Esophagus squamous epithelium (tissue), 5 donors: ENCODE data around the gene CMTR1. TPM values are rescaled to one million over a fixed set of nuclear protein-coding genes. Genes with fewer than 3 reads are reported as not detected.

Source experiments
- DNase-seq: peaks from one replicate; lab custom pipeline; 2025; lab: John Stamatoyannopoulos, UW
- H3K27ac ChIP-seq, 4 donors: fragments of 200-600 bp; sonication (generic); one replicate each; pipeline ENCODE4 v1.5.1; 2016 to 2019; ENCODE audit warnings: mild to moderate bottlenecking in 1 of 4
- H3K27me3 ChIP-seq, 4 donors: fragments of 200-600 bp; sonication (generic); 1 replicate in 3 of 4; 2 replicates in 1 of 4; pipeline versions ENCODE4 v1.5.1 to v1.6.0; 2017 to 2021; ENCODE audit warnings: antibody characterized with exemption in 1 of 4
- H3K36me3 ChIP-seq, 3 donors: fragments of 200-600 bp; sonication (generic); one replicate each; pipeline ENCODE4 v1.5.1; 2016 to 2019
- H3K4me1 ChIP-seq, 3 donors: fragments of 200-600 bp; sonication (generic); one replicate each; pipeline ENCODE4 v1.5.1; 2017 to 2019
- H3K4me3 ChIP-seq, 4 donors: fragments of 200-600 bp; sonication (generic); 1 replicate in 3 of 4; 2 replicates in 1 of 4; pipeline ENCODE4 v1.5.1; 2016 to 2019; ENCODE audit warnings: mild to moderate bottlenecking in 2 of 4, moderate library complexity in 1 of 4
- H3K9me3 ChIP-seq, 3 donors: fragments of 200-600 bp; sonication (generic); one replicate each; pipeline ENCODE4 v1.5.1; 2016 to 2019
- POLR2A ChIP-seq, 4 donors: fragments of 450-650 bp; IDR thresholded peaks; one replicate each; pipeline ENCODE4 v1.6.1; 2017; ENCODE audit warnings: antibody characterized with exemption in 4 of 4, mild to moderate bottlenecking in 4 of 4, moderate library complexity in 3 of 4
- WGBS, 2 donors: methylation state at CpG; one replicate each; pipeline ENCODE4 v1.1.5; 2018; 5-methylcytosine and 5-hydroxymethylcytosine counted together
- intact Hi-C: fragments of 100-400 bp; cut with DNase I; formaldehyde crosslinking; loops from one replicate; pipeline ENCODE4 v1.15.0; 2022
- total RNA-seq, 4 donors: library from RNA; depleted of rRNA; stranded (reverse); fragments of >200 nt; gene quantifications; one replicate each; pipeline ENCODE4 v1.1.0, GENCODE V29; 2016
- TF ChIP-seq, protein P1 (sequence below), 6 experiments: fragments of 450-650 bp in 4 of 6; fragments of 200-600 bp in 2 of 6; sonication (generic) in 2 of 6; IDR thresholded peaks; one replicate each; pipeline ENCODE4 v1.5.1; 2016 to 2019; ENCODE audit warnings: antibody characterized with exemption in 6 of 6, mild to moderate bottlenecking in 4 of 6, moderate library complexity in 4 of 6
- donor health status: DM: yes; HTN: yes; CAD: no.

CMTR1 gene
- total RNA-seq, 4 donors from 2014 or later = 15.2 to 30.5 (median 20.5) TPM

DNA sequence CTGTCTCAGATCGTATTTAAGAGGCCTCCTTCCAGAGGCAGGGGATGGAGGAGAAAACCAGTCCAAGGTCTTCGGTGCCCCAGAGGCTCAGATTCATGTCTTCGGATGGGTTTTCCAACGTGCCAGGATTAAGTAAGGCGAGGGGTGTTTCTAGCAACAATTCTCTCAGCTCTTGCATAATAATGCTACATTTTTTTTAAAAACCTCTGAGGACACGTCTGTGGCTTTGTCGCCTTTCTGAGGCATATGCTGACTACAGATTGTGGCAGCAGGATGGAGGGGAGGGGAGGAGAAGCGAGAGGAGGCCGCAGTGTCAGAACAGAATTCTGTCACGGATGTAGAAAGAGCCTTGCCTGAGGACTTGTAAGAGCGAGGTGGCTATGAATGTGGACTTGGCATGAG, 84.4 kb downstream of the CMTR1 start:
- H3K36me3 ChIP-seq = no peaks in the 10 kb centered on the region
- peaks cover 12 to 42% (median 25%) of the 10 kb centered on the region in 3 donors for H3K4me1 ChIP-seq
- H3K4me3 ChIP-seq = peak overlapping the region in 1 of 4 donors; percentile 17
- intact Hi-C loops = no loop called here
- TF ChIP-seq, protein P1, sequence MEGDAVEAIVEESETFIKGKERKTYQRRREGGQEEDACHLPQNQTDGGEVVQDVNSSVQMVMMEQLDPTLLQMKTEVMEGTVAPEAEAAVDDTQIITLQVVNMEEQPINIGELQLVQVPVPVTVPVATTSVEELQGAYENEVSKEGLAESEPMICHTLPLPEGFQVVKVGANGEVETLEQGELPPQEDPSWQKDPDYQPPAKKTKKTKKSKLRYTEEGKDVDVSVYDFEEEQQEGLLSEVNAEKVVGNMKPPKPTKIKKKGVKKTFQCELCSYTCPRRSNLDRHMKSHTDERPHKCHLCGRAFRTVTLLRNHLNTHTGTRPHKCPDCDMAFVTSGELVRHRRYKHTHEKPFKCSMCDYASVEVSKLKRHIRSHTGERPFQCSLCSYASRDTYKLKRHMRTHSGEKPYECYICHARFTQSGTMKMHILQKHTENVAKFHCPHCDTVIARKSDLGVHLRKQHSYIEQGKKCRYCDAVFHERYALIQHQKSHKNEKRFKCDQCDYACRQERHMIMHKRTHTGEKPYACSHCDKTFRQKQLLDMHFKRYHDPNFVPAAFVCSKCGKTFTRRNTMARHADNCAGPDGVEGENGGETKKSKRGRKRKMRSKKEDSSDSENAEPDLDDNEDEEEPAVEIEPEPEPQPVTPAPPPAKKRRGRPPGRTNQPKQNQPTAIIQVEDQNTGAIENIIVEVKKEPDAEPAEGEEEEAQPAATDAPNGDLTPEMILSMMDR (IDR thresholded peaks at IDR 0.05) = no peak
- peak in 1 of 4 donors; percentile 17 for TF ChIP-seq POLR2A (IDR thresholded peaks at IDR 0.05)
- peak overlapping the region in 1 of 4 donors; percentile 58 for H3K27ac ChIP-seq
- no peaks in the 10 kb centered on the region for H3K9me3 ChIP-seq
- 29 to 43% methylated on average over 8 to 11 of the region's 11 CpGs for WGBS, 2 donors
- no peak for DNase-seq
- H3K27me3 ChIP-seq = peaks cover 0 to 56% (median 0%) of the 10 kb centered on the region in 4 donors

DNA sequence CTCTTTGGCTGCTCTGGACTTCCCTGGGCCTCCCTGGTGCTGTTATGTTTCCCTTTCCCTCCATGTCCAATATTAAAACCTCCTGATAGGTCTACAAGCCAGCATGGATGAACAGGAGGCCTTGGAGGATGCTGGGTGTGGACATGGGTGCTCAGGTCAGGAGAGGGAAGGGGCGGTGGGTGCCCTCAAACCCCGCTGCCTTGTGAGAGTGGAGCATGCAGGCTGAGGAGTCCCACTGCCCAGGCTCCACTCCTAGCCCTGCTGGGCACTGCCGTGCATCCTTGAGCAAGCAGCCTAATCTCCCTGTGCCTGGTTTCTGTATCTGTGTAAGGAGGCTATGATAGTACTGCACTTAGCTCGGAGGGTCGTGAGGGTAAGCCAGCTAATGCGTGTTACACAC, 85.1 kb downstream of the CMTR1 start:
- no peak overlapping the region for H3K4me3 ChIP-seq
- peaks cover 12 to 37% (median 25%) of the 10 kb centered on the region in 3 donors for H3K4me1 ChIP-seq
- 84 to 88% methylated on average over 3 to 4 of the region's 6 CpGs for WGBS, 2 donors
- no peak overlapping the region for H3K27ac ChIP-seq
- no peak for DNase-seq
- H3K27me3 ChIP-seq = peaks cover 0 to 51% (median 0%) of the 10 kb centered on the region in 4 donors
- no peak for TF ChIP-seq POLR2A (IDR thresholded peaks at IDR 0.05)
- TF ChIP-seq, protein P1 (IDR thresholded peaks at IDR 0.05) = no peak
- H3K36me3 ChIP-seq = no peaks in the 10 kb centered on the region
- no peaks in the 10 kb centered on the region for H3K9me3 ChIP-seq
- intact Hi-C loops = no loop called here

DNA sequence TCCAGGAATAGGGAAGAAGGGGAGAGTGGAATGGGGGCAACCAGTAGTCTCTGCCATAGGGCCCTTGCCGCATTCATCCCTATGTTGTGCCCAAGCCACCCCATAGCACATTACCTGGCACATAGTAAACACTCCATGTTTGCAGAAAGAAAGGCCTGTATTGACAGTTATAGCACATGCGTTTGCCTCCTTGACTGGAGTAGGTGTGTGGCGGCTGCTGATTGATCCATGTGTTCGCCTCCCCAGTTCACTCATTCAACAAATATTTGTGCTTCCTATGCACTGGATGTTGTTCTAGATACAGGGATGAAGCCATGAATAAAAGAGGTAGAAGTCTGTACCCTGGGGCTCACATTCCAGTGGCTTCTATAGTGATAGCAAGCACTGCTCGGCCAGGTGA, 86.4 kb downstream of the CMTR1 start:
- H3K27me3 ChIP-seq = peaks cover 0 to 37% (median 0%) of the 10 kb centered on the region in 4 donors
- DNase-seq = no peak
- peaks cover 12 to 31% (median 23%) of the 10 kb centered on the region in 3 donors for H3K4me1 ChIP-seq
- H3K36me3 ChIP-seq = no peaks in the 10 kb centered on the region
- 93 to 100% methylated on average over 2 to 5 of the region's 5 CpGs for WGBS, 2 donors
- H3K9me3 ChIP-seq = no peaks in the 10 kb centered on the region
- no peak for TF ChIP-seq POLR2A (IDR thresholded peaks at IDR 0.05)
- TF ChIP-seq, protein P1 (IDR thresholded peaks at IDR 0.05) = no peak
- H3K27ac ChIP-seq = no peak overlapping the region
- intact Hi-C loops = no loop called here
- H3K4me3 ChIP-seq = no peak overlapping the region

DNA sequence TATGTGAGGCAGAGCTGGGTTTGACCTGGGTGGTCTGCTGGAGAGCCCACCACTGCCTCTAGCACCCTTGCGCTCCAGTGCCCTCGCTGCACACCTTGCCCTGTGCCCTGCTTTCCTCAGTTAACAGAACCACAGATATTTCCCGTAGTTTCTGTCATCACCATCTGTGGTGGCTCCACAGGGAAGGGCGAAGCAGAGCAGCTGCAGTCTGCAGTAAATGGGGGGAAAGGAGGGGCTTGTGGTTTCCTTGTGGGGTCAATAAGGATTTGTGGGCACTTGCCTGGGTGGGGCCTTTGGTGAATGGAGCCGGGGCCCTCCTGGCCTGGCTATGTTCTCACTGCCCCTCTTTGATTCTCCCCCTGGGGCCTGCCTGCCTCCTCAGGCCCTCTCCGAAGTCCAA, 87.9 kb downstream of the CMTR1 start:
- Histone ChIP-seq H3K27me3 (peaks cover 0 to 34% (median 0%) of the 10 kb centered on the region in 4 donors), H3K4me1 (peaks cover 8 to 16% (median 11%) of the 10 kb centered on the region in 3 donors), H3K9me3 (no peaks in the 10 kb centered on the region), H3K4me3 (no peak overlapping the region), H3K27ac (no peak overlapping the region), H3K36me3 (no peaks in the 10 kb centered on the region)
- TF ChIP-seq, protein P1 (IDR thresholded peaks at IDR 0.05) = no peak
- 75 to 86% methylated on average over 2 to 4 of the region's 6 CpGs for WGBS, 2 donors
- DNase-seq = no peak
- intact Hi-C loops = no loop called here

DNA sequence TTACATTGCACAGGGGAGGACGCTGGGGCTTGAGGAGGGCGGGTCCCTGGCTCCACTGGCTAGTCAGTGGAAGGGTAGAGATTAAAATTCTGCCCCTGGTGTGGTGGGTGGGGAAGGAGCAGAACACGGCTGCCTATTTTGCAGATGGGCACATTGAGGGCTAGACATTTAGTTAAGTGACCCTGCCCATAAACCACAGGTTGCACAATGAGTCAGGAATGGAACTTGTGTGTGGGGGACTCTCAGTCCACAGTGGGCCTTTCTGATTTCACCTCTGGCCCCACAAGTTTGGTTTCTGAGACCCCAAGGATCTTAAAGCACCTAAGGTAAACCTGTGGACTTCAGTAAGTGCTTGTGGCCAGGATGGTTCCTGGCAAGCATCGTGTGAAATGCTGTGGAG, 88.7 kb downstream of the CMTR1 start:
- TF ChIP-seq, protein P1 (IDR thresholded peaks at IDR 0.05) = no peak
- no peak for TF ChIP-seq POLR2A (IDR thresholded peaks at IDR 0.05)
- peaks cover under 1 to 9% (median 4%) of the 10 kb centered on the region in 3 donors for H3K4me1 ChIP-seq
- H3K36me3 ChIP-seq = no peaks in the 10 kb centered on the region
- intact Hi-C loops = no loop called here
- DNase-seq = no peak
- peaks cover 0 to 38% (median 0%) of the 10 kb centered on the region in 4 donors for H3K27me3 ChIP-seq
- WGBS, 2 donors = 48 to 75% methylated on average over 1 to 3 of the region's 4 CpGs
- no peaks in the 10 kb centered on the region for H3K9me3 ChIP-seq
- no peak overlapping the region for H3K4me3 ChIP-seq
- no peak overlapping the region for H3K27ac ChIP-seq
